GM23248 (cell line): Measurements from ENCODE around the gene ACTN4.

ENCODE experiments used
- EZH2 ChIP-seq: fragments of 200-600 bp; sonication (generic); IDR thresholded peaks from 2 replicates; pipeline ENCODE4 v1.6.1; 2018; ENCODE audit warnings: antibody characterized with exemption, mild to moderate bottlenecking; ENCODE audit not compliant: insufficient read depth, poor library complexity, severe bottlenecking
- EZH2phosphoT487 ChIP-seq: fragments of 200-600 bp; sonication (generic); IDR thresholded peaks from 2 replicates; pipeline ENCODE4 v1.6.1; 2018; ENCODE audit warnings: antibody characterized with exemption, moderate library complexity, mild to moderate bottlenecking, low read depth; ENCODE audit not compliant: insufficient read depth

GRCh38 chr19:38671654-38672053 lies 24.2 kb downstream of the ACTN4 start:
- TF ChIP-seq EZH2 (no peak), EZH2phosphoT487 (no peak)
